Mesenchymal stem cell (in vitro differentiated cells and primary cell): ENCODE measurements around the gene ARL15.

Experiments
- DNase-seq: peaks from one replicate; pipeline ENCODE4 v3.0.0-alpha.2; 2013
- H2AFZ ChIP-seq: one replicate; pipeline ENCODE4 v1.6.1; 2013; ENCODE audit warnings: low read depth, mild to moderate bottlenecking, control low read depth, inconsistent platforms, low read length, moderate library complexity
- H2AK5ac ChIP-seq: 2 replicates; pipeline ENCODE4 v1.6.1; 2013; ENCODE audit warnings: low read length, moderate library complexity, mild to moderate bottlenecking, inconsistent platforms; ENCODE audit not compliant: severe bottlenecking
- H2BK120ac ChIP-seq: one replicate; pipeline ENCODE4 v1.6.1; 2013; ENCODE audit warnings: low read depth, mild to moderate bottlenecking, inconsistent platforms, low read length, moderate library complexity
- H2BK12ac ChIP-seq, 2 experiments: one replicate each; pipeline ENCODE4 v1.6.1; 2013; ENCODE audit warnings: inconsistent platforms in 2 of 2, low read length in 2 of 2, mild to moderate bottlenecking in 2 of 2, moderate library complexity in 2 of 2, control low read depth in 1 of 2
- H2BK15ac ChIP-seq: one replicate; pipeline ENCODE4 v1.6.1; 2013; ENCODE audit warnings: mild to moderate bottlenecking, low read depth, inconsistent platforms; ENCODE audit not compliant: poor library complexity, severe bottlenecking
- H2BK5ac ChIP-seq: 2 replicates; pipeline ENCODE4 v1.6.1; 2013; ENCODE audit warnings: low read depth, mild to moderate bottlenecking, low read length, control low read depth, inconsistent platforms; ENCODE audit not compliant: poor library complexity, severe bottlenecking
- H3K14ac ChIP-seq, 2 experiments: one replicate each; pipeline ENCODE4 v1.6.1; 2013; ENCODE audit warnings: inconsistent platforms in 2 of 2, low read length in 2 of 2, control low read depth in 1 of 2, mild to moderate bottlenecking in 1 of 2, moderate library complexity in 1 of 2
- H3K18ac ChIP-seq, 2 experiments: one replicate each; pipeline ENCODE4 v1.6.1; 2013; ENCODE audit warnings: inconsistent platforms in 2 of 2, low read length in 2 of 2, control low read depth in 1 of 2, low read depth in 1 of 2, mild to moderate bottlenecking in 1 of 2
- H3K23ac ChIP-seq, 2 experiments: one replicate each; pipeline ENCODE4 v1.6.1; 2013; ENCODE audit warnings: inconsistent platforms in 2 of 2, low read length in 2 of 2, mild to moderate bottlenecking in 2 of 2, moderate library complexity in 2 of 2, control low read depth in 1 of 2
- H3K27ac ChIP-seq: 2 replicates; pipeline ENCODE4 v1.5.1; 2013; ENCODE audit warnings: mild to moderate bottlenecking, moderate library complexity, low read length, control low read depth, inconsistent platforms; ENCODE audit not compliant: poor library complexity, severe bottlenecking
- H3K27me3 ChIP-seq, 2 experiments: 2 replicates each; pipeline versions ENCODE4 v1.6.1 to v1.7.0; 2013; ENCODE audit warnings: low read length in 2 of 2, mild to moderate bottlenecking in 2 of 2, moderate library complexity in 2 of 2, control low read depth in 1 of 2, inconsistent platforms in 1 of 2; ENCODE audit not compliant: control insufficient read depth in 1 of 2, insufficient read depth in 1 of 2
- H3K36me3 ChIP-seq, 2 experiments: 2 replicates each; pipeline versions ENCODE4 v1.6.1 to v1.7.0; 2013; ENCODE audit warnings: low read length in 2 of 2, control low read depth in 1 of 2, inconsistent platforms in 1 of 2, low read depth in 1 of 2, mild to moderate bottlenecking in 1 of 2; ENCODE audit not compliant: insufficient read depth in 2 of 2, control insufficient read depth in 1 of 2
- H3K4ac ChIP-seq, 2 experiments: one replicate each; pipeline ENCODE4 v1.6.1; 2013; ENCODE audit warnings: inconsistent platforms in 2 of 2, low read length in 2 of 2, mild to moderate bottlenecking in 2 of 2, moderate library complexity in 2 of 2, control low read depth in 1 of 2, low read depth in 1 of 2
- H3K4me1 ChIP-seq: 2 replicates; pipeline ENCODE4 v1.6.1; 2013; ENCODE audit warnings: low read depth, low read length, control low read depth; ENCODE audit not compliant: control insufficient read depth, insufficient read depth
- H3K4me2 ChIP-seq: 2 replicates; pipeline ENCODE4 v1.6.1; 2013; ENCODE audit warnings: low read length, mild to moderate bottlenecking, inconsistent platforms; ENCODE audit not compliant: poor library complexity, severe bottlenecking
- H3K4me3 ChIP-seq, 2 experiments: 2 replicates each; pipeline versions ENCODE4 v1.5.1 to v1.7.0; 2013; ENCODE audit warnings: low read length in 2 of 2, mild to moderate bottlenecking in 2 of 2, control low read depth in 1 of 2, low read depth in 1 of 2; ENCODE audit not compliant: insufficient read depth in 1 of 2
- H3K79me1 ChIP-seq: replicated peaks from 2 replicates; pipeline ENCODE4 v1.6.1; 2013; ENCODE audit warnings: mild to moderate bottlenecking, control low read depth, low read length, inconsistent platforms; ENCODE audit not compliant: poor library complexity, severe bottlenecking
- H3K9ac ChIP-seq: 2 replicates; pipeline ENCODE4 v1.7.0; 2013; ENCODE audit warnings: mild to moderate bottlenecking, low read length, moderate library complexity
- H3K9me3 ChIP-seq: 2 replicates; pipeline ENCODE4 v1.7.0; 2013; ENCODE audit warnings: mild to moderate bottlenecking, low read length; ENCODE audit not compliant: control insufficient read depth
- H4K8ac ChIP-seq: one replicate; pipeline ENCODE4 v1.6.1; 2013; ENCODE audit warnings: inconsistent platforms, mild to moderate bottlenecking, low read length, moderate library complexity
- H4K91ac ChIP-seq: one replicate; pipeline ENCODE4 v1.6.1; 2013; ENCODE audit warnings: mild to moderate bottlenecking, low read length, inconsistent platforms
- WGBS: methylation state at CpG from one replicate; pipeline ENCODE4 v1.1.7; 2013; ENCODE audit warnings: mixed read lengths; 5-methylcytosine and 5-hydroxymethylcytosine counted together

Gene ARL15

DNA sequence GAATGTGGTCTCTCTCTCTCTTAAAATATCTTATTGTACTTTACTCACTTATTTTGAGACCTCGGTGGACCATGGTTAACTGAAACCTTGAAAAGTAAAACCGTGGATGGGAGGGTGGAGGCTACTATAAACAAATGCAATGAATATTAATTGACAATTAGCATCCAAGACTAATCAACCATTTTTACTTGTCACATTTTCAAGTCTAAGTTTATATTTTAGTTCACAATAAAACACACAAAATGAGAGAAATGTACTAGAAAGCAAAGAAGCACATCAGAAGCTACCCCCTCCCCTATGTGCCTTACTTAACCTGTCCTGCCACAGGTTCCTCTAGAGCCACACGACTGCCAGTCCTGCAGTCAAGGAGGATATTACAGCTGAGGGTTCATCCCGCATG is 4.6 kb downstream of the ARL15 start:
- Histone ChIP-seq H3K4me2 (no peak overlapping the region), H3K23ac (no peak overlapping the region), H3K79me1 (peaks cover 27% of the 10 kb centered on the region), H3K4me3 (no peak overlapping the region), H3K4ac (no peak overlapping the region), H2BK120ac (no peak overlapping the region), H3K36me3 (no peaks in the 10 kb centered on the region), H2AFZ (no peak overlapping the region), H2BK12ac (no peak overlapping the region), H3K27ac (no peak overlapping the region), H3K14ac (no peak overlapping the region), H4K8ac (no peak overlapping the region), H3K4me1 (peaks cover 2% of the 10 kb centered on the region), H3K9me3 (no peaks in the 10 kb centered on the region), H3K27me3 (no peaks in the 10 kb centered on the region), H4K91ac (no peak overlapping the region), H2AK5ac (no peak overlapping the region), H3K9ac (no peak overlapping the region), H2BK15ac (no peak overlapping the region), H3K18ac (no peak overlapping the region), H2BK5ac (no peak overlapping the region)
- 67% methylated on average over 2 of the region's 4 CpGs for WGBS
- DNase-seq, result no peak

DNA sequence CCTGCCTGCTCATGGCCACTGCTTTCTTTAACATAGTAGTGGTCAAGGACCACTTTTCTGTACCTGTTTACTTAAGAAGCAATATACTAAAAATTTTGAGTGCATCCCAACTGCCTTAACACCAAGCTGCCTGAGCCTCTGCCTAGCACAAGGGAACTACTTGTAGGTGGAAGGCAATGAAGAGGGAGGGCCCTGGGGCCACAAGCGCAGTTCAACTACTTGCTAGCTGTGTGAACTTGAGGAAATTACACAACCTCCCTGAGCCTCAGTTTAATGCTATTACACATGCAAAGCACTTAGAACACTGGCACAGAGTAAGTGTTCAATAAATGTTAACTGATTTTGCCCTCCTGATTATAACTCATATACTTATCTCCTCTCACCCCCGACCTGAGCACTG is 6.3 kb downstream of the ARL15 start:
- H3K27me3 ChIP-seq, result no peaks in the 10 kb centered on the region
- no peak overlapping the region for H3K14ac ChIP-seq
- no peak for DNase-seq
- H2AFZ ChIP-seq, result no peak overlapping the region
- no peak overlapping the region for H2BK120ac ChIP-seq
- H2AK5ac ChIP-seq, result no peak overlapping the region
- no peak overlapping the region for H3K4me3 ChIP-seq
- H2BK12ac ChIP-seq, result no peak overlapping the region
- H3K9ac ChIP-seq, result no peak overlapping the region
- H2BK15ac ChIP-seq, result no peak overlapping the region
- H3K9me3 ChIP-seq, result no peaks in the 10 kb centered on the region
- 93% methylated on average over 2 of the region's 2 CpGs for WGBS
- no peak overlapping the region for H4K8ac ChIP-seq
- no peak overlapping the region for H3K18ac ChIP-seq
- peaks cover 2% of the 10 kb centered on the region for H3K4me1 ChIP-seq
- no peak overlapping the region for H3K27ac ChIP-seq
- H2BK5ac ChIP-seq, result no peak overlapping the region
- no peak overlapping the region for H3K4ac ChIP-seq
- H4K91ac ChIP-seq, result no peak overlapping the region
- no peaks in the 10 kb centered on the region for H3K36me3 ChIP-seq
- no peak overlapping the region for H3K4me2 ChIP-seq
- no peak overlapping the region for H3K23ac ChIP-seq
- peaks cover 36% of the 10 kb centered on the region for H3K79me1 ChIP-seq

DNA sequence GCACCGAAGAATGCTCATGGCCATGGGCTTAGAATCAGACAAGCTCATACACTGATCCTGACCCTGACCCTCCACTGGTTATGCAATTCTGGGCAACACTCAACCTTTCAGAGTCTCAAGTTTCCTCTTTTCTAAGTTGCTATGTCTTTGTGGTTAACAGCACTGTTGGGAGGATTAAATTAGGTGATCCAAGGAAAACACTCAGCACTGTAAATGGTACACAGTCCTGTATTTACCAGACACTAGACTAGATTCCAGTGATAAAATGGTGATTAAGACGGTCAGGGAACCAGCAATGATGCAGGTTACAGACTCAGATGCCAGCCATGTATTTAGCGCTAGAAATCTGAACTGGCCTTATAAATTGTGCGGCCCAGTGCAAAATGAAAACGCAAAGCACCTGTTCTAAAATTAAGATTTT is 8.1 kb downstream of the ARL15 start:
- Histone ChIP-seq H2AFZ (no peak overlapping the region), H3K27ac (no peak overlapping the region), H3K4ac (no peak overlapping the region), H4K8ac (no peak overlapping the region), H2BK120ac (no peak overlapping the region), H2AK5ac (no peak overlapping the region), H3K4me2 (no peak overlapping the region), H2BK15ac (no peak overlapping the region), H3K18ac (no peak overlapping the region), H3K4me1 (peaks cover 2% of the 10 kb centered on the region), H3K79me1 (peaks cover 40% of the 10 kb centered on the region), H2BK5ac (no peak overlapping the region), H2BK12ac (no peak overlapping the region), H3K9me3 (no peaks in the 10 kb centered on the region), H3K27me3 (no peaks in the 10 kb centered on the region), H3K23ac (no peak overlapping the region), H3K4me3 (no peak overlapping the region), H3K14ac (no peak overlapping the region), H3K36me3 (no peaks in the 10 kb centered on the region), H3K9ac (no peak overlapping the region), H4K91ac (no peak overlapping the region)
- WGBS, result 96% methylated on average over 5 of the region's 5 CpGs
- DNase-seq, result peak; percentile 38

DNA sequence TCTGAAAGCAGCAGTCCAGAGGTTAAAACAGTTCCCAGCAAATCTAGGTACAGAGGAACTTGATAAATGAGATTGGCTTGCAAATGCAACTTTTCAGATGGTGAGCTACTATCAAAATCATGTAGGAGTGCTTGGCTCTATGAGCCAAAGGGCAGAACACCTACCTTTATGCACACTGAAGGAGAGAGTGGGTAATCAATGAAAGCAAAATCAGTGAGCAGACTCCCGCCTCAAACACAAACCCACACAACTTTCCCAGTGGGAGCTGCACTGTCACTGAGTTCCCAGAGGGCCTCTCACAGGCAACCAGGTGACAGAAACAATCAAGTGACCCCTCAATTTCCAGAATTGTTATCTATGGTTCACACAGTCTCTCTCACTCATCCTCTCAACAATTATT is 8.5 kb downstream of the ARL15 start:
- H3K27me3 ChIP-seq, result no peaks in the 10 kb centered on the region
- no peak overlapping the region for H4K91ac ChIP-seq
- no peak overlapping the region for H3K4ac ChIP-seq
- no peak overlapping the region for H2AFZ ChIP-seq
- no peak overlapping the region for H3K18ac ChIP-seq
- H3K4me1 ChIP-seq, result peaks cover 2% of the 10 kb centered on the region
- 97% methylated on average over 1 of the region's 1 CpG for WGBS
- H3K79me1 ChIP-seq, result peaks cover 44% of the 10 kb centered on the region
- no peak overlapping the region for H3K9ac ChIP-seq
- H3K4me3 ChIP-seq, result no peak overlapping the region
- H3K14ac ChIP-seq, result no peak overlapping the region
- no peak overlapping the region for H4K8ac ChIP-seq
- DNase-seq, result no peak
- no peak overlapping the region for H3K27ac ChIP-seq
- no peak overlapping the region for H2BK12ac ChIP-seq
- no peak overlapping the region for H2BK5ac ChIP-seq
- no peak overlapping the region for H2AK5ac ChIP-seq
- no peak overlapping the region for H2BK15ac ChIP-seq
- no peak overlapping the region for H3K4me2 ChIP-seq
- no peak overlapping the region for H3K23ac ChIP-seq
- H3K9me3 ChIP-seq, result no peaks in the 10 kb centered on the region
- no peak overlapping the region for H2BK120ac ChIP-seq
- no peaks in the 10 kb centered on the region for H3K36me3 ChIP-seq
